WTC11 (cell line): ENCODE data around the gene LECT2.

Source experiments
- AFF4 ChIP-seq: sonication (generic); formaldehyde crosslinking; IDR thresholded peaks from 2 replicates; pipeline ENCODE4 v1.8.1; 2023; ENCODE audit warnings: mild to moderate bottlenecking, missing genetic modification reagents, borderline replicate concordance
- CTCF ChIP-seq: fragments of 200-600 bp; IDR thresholded peaks from 2 replicates; pipeline ENCODE4 v1.8.0; 2022; ENCODE audit warnings: antibody characterized with exemption
- SP1 ChIP-seq: sonication (generic); formaldehyde crosslinking; conservative IDR thresholded peaks from 2 replicates; pipeline ENCODE4 v1.8.1; 2022; ENCODE audit warnings: missing genetic modification reagents
- ZNF138 ChIP-seq: sonication (generic); formaldehyde crosslinking; conservative IDR thresholded peaks from 2 replicates; pipeline ENCODE4 v1.8.1; 2022; ENCODE audit warnings: mild to moderate bottlenecking, moderate library complexity, missing genetic modification reagents

GRCh38 chr5:135953850-135954249 is 933 bp downstream of the LECT2 start:
- TF ChIP-seq CTCF (no peak), SP1 (CRISPR knock-in tag) (no peak), AFF4 (CRISPR knock-in tag) (no peak), ZNF138 (no peak)
